DMS53 treated with DMSO at 0.1 percent for 48 hours (cell line): ENCODE measurements around the gene LLPH.

Experiments
- DNase-seq: peaks from one replicate; lab custom pipeline; 2025; ENCODE audit not compliant: unreplicated experiment; lab: John Stamatoyannopoulos, UW

The LLPH gene

GRCh38 chr12:66103016-66103913 lies 27.3 kb downstream of the LLPH start:
- DNase-seq = no peak

GRCh38 chr12:66092559-66093269 lies 37.8 kb downstream of the LLPH start:
- no peak for DNase-seq

GRCh38 chr12:66090157-66090556 lies 40.4 kb downstream of the LLPH start:
- DNase-seq = no peak

GRCh38 chr12:66087365-66087943 lies 43.1 kb downstream of the LLPH start:
- peak; percentile 76 for DNase-seq

- DNase-seq = no peak
Observed at GRCh38 chr12:66085998-66086397, 44.6 kb downstream of the LLPH start.

GRCh38 chr12:66085213-66085612 lies 45.3 kb downstream of the LLPH start:
- no peak for DNase-seq

GRCh38 chr12:66083766-66084165 lies 46.8 kb downstream of the LLPH start:
- DNase-seq = no peak

GRCh38 chr12:66082744-66083143 lies 47.8 kb downstream of the LLPH start:
- no peak for DNase-seq

- no peak for DNase-seq
Observed at GRCh38 chr12:66080791-66081190, 49.8 kb downstream of the LLPH start.

- DNase-seq = no peak
Observed at GRCh38 chr12:66077542-66077941, 53.0 kb downstream of the LLPH start.

- no peak for DNase-seq
Observed at GRCh38 chr12:66074561-66074960, 56.0 kb downstream of the LLPH start.

GRCh38 chr12:66072566-66072965 lies 58.0 kb downstream of the LLPH start:
- no peak for DNase-seq

- no peak for DNase-seq
Observed at GRCh38 chr12:66072135-66072534, 58.4 kb downstream of the LLPH start.

GRCh38 chr12:66071549-66071948 lies 59.0 kb downstream of the LLPH start:
- no peak for DNase-seq

- no peak for DNase-seq
Observed at GRCh38 chr12:66070378-66071120, 60.0 kb downstream of the LLPH start.

- DNase-seq = no peak
Observed at GRCh38 chr12:66066929-66067523, 63.5 kb downstream of the LLPH start.
